H9 (cell line): ENCODE measurements around the gene RNF220. TPM values are rescaled to one million over a fixed set of nuclear protein-coding genes. Genes with fewer than 3 reads are reported as not detected.

ENCODE experiments used
- DNase-seq: peaks from one replicate; pipeline ENCODE4 v3.0.0-alpha.2; 2017
- H2AFZ ChIP-seq: one replicate; pipeline ENCODE4 v1.6.1; 2013; ENCODE audit warnings: mild to moderate bottlenecking, low read length, control low read depth, moderate library complexity
- H2AK5ac ChIP-seq: 2 replicates; pipeline ENCODE4 v1.6.1; 2013; ENCODE audit warnings: low read length, control low read depth, mixed read lengths; ENCODE audit not compliant: insufficient read length
- H2BK120ac ChIP-seq: one replicate; pipeline ENCODE4 v1.6.1; 2013; ENCODE audit warnings: low read depth, mild to moderate bottlenecking, low read length, control low read depth, inconsistent platforms; ENCODE audit not compliant: poor library complexity, severe bottlenecking
- H2BK12ac ChIP-seq: 2 replicates; pipeline ENCODE4 v1.6.1; 2013; ENCODE audit warnings: low read length, control low read depth, mixed read lengths, low read depth; ENCODE audit not compliant: insufficient read length
- H2BK15ac ChIP-seq: 2 replicates; pipeline ENCODE4 v1.6.1; 2013; ENCODE audit warnings: low read depth, low read length, control low read depth
- H2BK20ac ChIP-seq: one replicate; pipeline ENCODE4 v1.6.1; 2013; ENCODE audit warnings: low read depth, mild to moderate bottlenecking, low read length, control low read depth, inconsistent platforms; ENCODE audit not compliant: poor library complexity, severe bottlenecking
- H2BK5ac ChIP-seq: 2 replicates; pipeline ENCODE4 v1.6.1; 2013; ENCODE audit warnings: low read length, control low read depth, mixed read lengths; ENCODE audit not compliant: insufficient read length
- H3K14ac ChIP-seq: 2 replicates; pipeline ENCODE4 v1.6.1; 2013; ENCODE audit warnings: low read length, control low read depth; ENCODE audit not compliant: insufficient read depth
- H3K18ac ChIP-seq: 2 replicates; pipeline ENCODE4 v1.6.1; 2013; ENCODE audit warnings: low read depth, mild to moderate bottlenecking, mixed read lengths, low read length, control low read depth; ENCODE audit not compliant: insufficient read length
- H3K23ac ChIP-seq: 2 replicates; pipeline ENCODE4 v1.6.1; 2013; ENCODE audit warnings: low read length, control low read depth, mixed read lengths, low read depth; ENCODE audit not compliant: insufficient read length
- H3K23me2 ChIP-seq: 2 replicates; pipeline ENCODE4 v1.6.1; 2013; ENCODE audit warnings: low read depth, mild to moderate bottlenecking, mixed read lengths, low read length, control low read depth; ENCODE audit not compliant: insufficient read length, poor library complexity, severe bottlenecking
- H3K27ac ChIP-seq: 2 replicates; pipeline ENCODE4 v1.5.1; 2013; ENCODE audit warnings: low read length, control low read depth, mixed read lengths, low read depth; ENCODE audit not compliant: insufficient read length
- H3K27me3 ChIP-seq: 2 replicates; pipeline ENCODE4 v1.6.1; 2013; ENCODE audit warnings: low read length, control low read depth, inconsistent platforms; ENCODE audit not compliant: insufficient read depth
- H3K4ac ChIP-seq: 2 replicates; pipeline ENCODE4 v1.6.1; 2013; ENCODE audit warnings: low read depth, mild to moderate bottlenecking, control low read depth, inconsistent platforms, low read length, moderate library complexity
- H3K4me1 ChIP-seq: 2 replicates; pipeline ENCODE4 v1.6.1; 2013; ENCODE audit warnings: low read length, control low read depth, inconsistent platforms; ENCODE audit not compliant: insufficient read depth
- H3K4me2 ChIP-seq: 2 replicates; pipeline ENCODE4 v1.6.1; 2013; ENCODE audit warnings: low read length, control low read depth, mixed read lengths; ENCODE audit not compliant: insufficient read length, insufficient read depth
- H3K56ac ChIP-seq: 2 replicates; pipeline ENCODE4 v1.6.1; 2013; ENCODE audit warnings: low read depth, mild to moderate bottlenecking, mixed read lengths, low read length, control low read depth; ENCODE audit not compliant: insufficient read length
- H3K79me1 ChIP-seq: 2 replicates; pipeline ENCODE4 v1.6.1; 2013; ENCODE audit warnings: low read depth, mild to moderate bottlenecking, moderate library complexity, low read length, control low read depth, inconsistent platforms; ENCODE audit not compliant: insufficient read depth, poor library complexity, severe bottlenecking
- H3K79me2 ChIP-seq: 2 replicates; pipeline ENCODE4 v1.6.1; 2013; ENCODE audit warnings: low read length, control low read depth, inconsistent platforms; ENCODE audit not compliant: insufficient read depth
- H3K9ac ChIP-seq: 2 replicates; pipeline ENCODE4 v1.6.1; 2013; ENCODE audit warnings: low read length, control low read depth, mixed read lengths; ENCODE audit not compliant: insufficient read length; ENCODE audit errors: extremely low read depth
- H3K9me3 ChIP-seq: one replicate; pipeline ENCODE4 v1.6.1; 2013; ENCODE audit warnings: low read depth, low read length, inconsistent platforms; ENCODE audit not compliant: control insufficient read depth
- H3T11ph ChIP-seq: one replicate; pipeline ENCODE4 v1.6.1; 2013; ENCODE audit warnings: mild to moderate bottlenecking, low read length, control low read depth, inconsistent platforms
- H4K20me1 ChIP-seq: one replicate; pipeline ENCODE4 v1.6.1; 2013; ENCODE audit not compliant: control insufficient read depth, insufficient read length, insufficient read depth
- H4K5ac ChIP-seq: 2 replicates; pipeline ENCODE4 v1.6.1; 2013; ENCODE audit warnings: low read depth, mild to moderate bottlenecking, mixed read lengths, low read length, control low read depth; ENCODE audit not compliant: insufficient read length
- H4K8ac ChIP-seq: replicated peaks from 2 replicates; pipeline ENCODE4 v1.6.1; 2013; ENCODE audit warnings: low read length, control low read depth, mixed read lengths, low read depth; ENCODE audit not compliant: insufficient read length
- H4K91ac ChIP-seq: 2 replicates; pipeline ENCODE4 v1.6.1; 2013; ENCODE audit warnings: low read depth, mild to moderate bottlenecking, moderate library complexity, mixed read lengths, low read length, control low read depth; ENCODE audit not compliant: insufficient read length
- H3K27ac Mint-ChIP-seq, 3 experiments: 2 replicates in 2 of 3; 3 replicates in 1 of 3; pipeline ENCODE4 v1.8.0; 2020 to 2021; ENCODE audit warnings: mixed read lengths in 3 of 3, mild to moderate bottlenecking in 1 of 3, moderate library complexity in 1 of 3
- H3K27me3 Mint-ChIP-seq: 2 replicates; pipeline ENCODE4 v1.8.0; 2021; ENCODE audit warnings: low read depth, mild to moderate bottlenecking, moderate library complexity, mixed read lengths
- H3K36me3 Mint-ChIP-seq, 3 experiments: 2 replicates in 2 of 3; 3 replicates in 1 of 3; pipeline ENCODE4 v1.8.0; 2020 to 2021; ENCODE audit warnings: low read depth in 3 of 3, mixed read lengths in 3 of 3; ENCODE audit not compliant: insufficient read depth in 1 of 3
- H3K4me1 Mint-ChIP-seq, 2 experiments: 2 replicates each; pipeline ENCODE4 v1.8.0; 2020; ENCODE audit warnings: mixed read lengths in 2 of 2
- H3K4me3 Mint-ChIP-seq, 2 experiments: 2 replicates in 1 of 2; 3 replicates in 1 of 2; pipeline ENCODE4 v1.8.0; 2020 to 2021; ENCODE audit warnings: mild to moderate bottlenecking in 2 of 2, mixed read lengths in 2 of 2, moderate library complexity in 1 of 2
- H3K9me3 Mint-ChIP-seq, 2 experiments: 2 replicates in 1 of 2; 3 replicates in 1 of 2; pipeline ENCODE4 v1.8.0; 2020; ENCODE audit warnings: mild to moderate bottlenecking in 2 of 2, mixed read lengths in 2 of 2, moderate library complexity in 1 of 2
- WGBS: extraction: QIAGEN DNeasy Blood & Tissue Kit; methylation state at CpG from one replicate; pipeline ENCODE4 v1.1.7; 2013; ENCODE audit warnings: missing lambda C conversion rate, low lambda C conversion rate, mixed read lengths; ENCODE audit not compliant: insufficient read length; ENCODE audit errors: extremely low coverage; 5-methylcytosine and 5-hydroxymethylcytosine counted together
- total RNA-seq: library from RNA; stranded (reverse); gene quantifications from 2 replicates; pipeline ENCODE4 v1.2.1, GENCODE V29; 2021
- TF ChIP-seq, protein P1 (sequence below): fragments of 200-600 bp; sonication (generic); conservative IDR thresholded peaks from 3 replicates; pipeline ENCODE4 v1.8.0; 2021; ENCODE audit warnings: antibody characterized with exemption, mild to moderate bottlenecking

Gene RNF220
- total RNA-seq, 1 experiment from 2014 or later = 109 TPM

DNA sequence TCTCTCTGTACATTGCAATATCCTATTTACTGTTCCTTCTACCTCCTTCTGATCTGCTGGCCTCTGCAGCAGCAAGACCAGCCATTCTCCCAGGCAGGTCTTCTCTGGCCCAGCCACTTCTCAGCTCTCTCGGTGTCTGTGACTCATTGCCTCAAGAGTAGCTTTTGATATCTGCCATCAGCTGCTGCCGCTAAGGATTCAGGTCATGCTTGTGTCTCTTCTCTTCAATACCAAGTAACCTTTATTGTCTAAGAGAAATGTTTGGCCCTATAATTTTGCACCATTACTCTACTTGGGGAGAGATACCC is 167.5 kb downstream of the RNF220 start:
- Histone ChIP-seq H4K5ac (no peak overlapping the region), H3K23me2 (no peaks in the 10 kb centered on the region), H2BK12ac (no peak overlapping the region), H2BK5ac (no peak overlapping the region), H3K27me3 (no peaks in the 10 kb centered on the region), H3K4me1 (peaks cover 9% of the 10 kb centered on the region; the same call in 1 of the 2 replicates), H3K27ac (no peak overlapping the region), H2BK120ac (no peak overlapping the region), H4K91ac (no peak overlapping the region), H3K23ac (no peak overlapping the region), H4K20me1 (no peaks in the 10 kb centered on the region), H3K9ac (no peak overlapping the region), H3K9me3 (no peaks in the 10 kb centered on the region), H3K79me1 (no peaks in the 10 kb centered on the region), H2AK5ac (no peak overlapping the region), H3K4ac (no peak overlapping the region), H2AFZ (no peak overlapping the region), H3K79me2 (no peaks in the 10 kb centered on the region), H4K8ac (no peak overlapping the region), H2BK15ac (no peak overlapping the region), H3K4me2 (no peak overlapping the region), H3K18ac (no peak overlapping the region), H2BK20ac (no peak overlapping the region), H3K14ac (no peak overlapping the region), H3T11ph (no peak overlapping the region), H3K56ac (no peak overlapping the region)
- Mint-ChIP-seq H3K4me1 (peaks cover 32 to 36% of the 10 kb centered on the region in 2 experiments), H3K36me3 (no peaks in the 10 kb centered on the region; a peak in 2 of 7 replicates), H3K27me3 (peaks cover 31% of the 10 kb centered on the region), H3K4me3 (no peak overlapping the region), H3K27ac (no peak overlapping the region), H3K9me3 (no peaks in the 10 kb centered on the region)
- DNase-seq = no peak
- TF ChIP-seq, protein P1, sequence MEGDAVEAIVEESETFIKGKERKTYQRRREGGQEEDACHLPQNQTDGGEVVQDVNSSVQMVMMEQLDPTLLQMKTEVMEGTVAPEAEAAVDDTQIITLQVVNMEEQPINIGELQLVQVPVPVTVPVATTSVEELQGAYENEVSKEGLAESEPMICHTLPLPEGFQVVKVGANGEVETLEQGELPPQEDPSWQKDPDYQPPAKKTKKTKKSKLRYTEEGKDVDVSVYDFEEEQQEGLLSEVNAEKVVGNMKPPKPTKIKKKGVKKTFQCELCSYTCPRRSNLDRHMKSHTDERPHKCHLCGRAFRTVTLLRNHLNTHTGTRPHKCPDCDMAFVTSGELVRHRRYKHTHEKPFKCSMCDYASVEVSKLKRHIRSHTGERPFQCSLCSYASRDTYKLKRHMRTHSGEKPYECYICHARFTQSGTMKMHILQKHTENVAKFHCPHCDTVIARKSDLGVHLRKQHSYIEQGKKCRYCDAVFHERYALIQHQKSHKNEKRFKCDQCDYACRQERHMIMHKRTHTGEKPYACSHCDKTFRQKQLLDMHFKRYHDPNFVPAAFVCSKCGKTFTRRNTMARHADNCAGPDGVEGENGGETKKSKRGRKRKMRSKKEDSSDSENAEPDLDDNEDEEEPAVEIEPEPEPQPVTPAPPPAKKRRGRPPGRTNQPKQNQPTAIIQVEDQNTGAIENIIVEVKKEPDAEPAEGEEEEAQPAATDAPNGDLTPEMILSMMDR = no peak
- no CpG with 5 or more reads among the region's 2 CpGs for WGBS
